Kidney (tissue), 14 donors: ENCODE results near the gene FBXO41. TPM values are rescaled to one million over a fixed set of nuclear protein-coding genes. Genes with fewer than 3 reads are reported as not detected.

Source experiments
- DNase-seq, 5 donors: peaks; one replicate each; pipeline ENCODE4 v3.0.0-alpha.2; 2013 to 2020
- FAIRE-seq: peaks from 2 replicates; lab custom pipeline; 2012; peaks lifted over from hg19 to GRCh38; lab: Jason Lieb, UNC
- H3K27ac ChIP-seq, 2 donors: one replicate each; pipeline ENCODE4 v1.7.0; 2013; ENCODE audit warnings: low read depth in 2 of 2, low read length in 2 of 2, inconsistent platforms in 1 of 2
- H3K27me3 ChIP-seq: one replicate; pipeline ENCODE4 v1.7.1; 2013; ENCODE audit warnings: low read length, inconsistent platforms; ENCODE audit not compliant: control insufficient read depth, insufficient read depth
- H3K36me3 ChIP-seq, 3 donors: one replicate each; pipeline versions ENCODE4 v1.7.0 to v1.7.1; 2013; ENCODE audit warnings: low read length in 3 of 3, control low read depth in 1 of 3, inconsistent platforms in 1 of 3; ENCODE audit not compliant: insufficient read depth in 3 of 3, control insufficient read depth in 2 of 3
- H3K4me1 ChIP-seq, 3 donors: one replicate each; pipeline versions ENCODE4 v1.7.0 to v1.7.1; 2013; ENCODE audit warnings: low read length in 3 of 3, inconsistent platforms in 1 of 3, low read depth in 1 of 3; ENCODE audit not compliant: control insufficient read depth in 2 of 3, insufficient read depth in 2 of 3
- H3K4me3 ChIP-seq, 3 donors: one replicate each; pipeline versions ENCODE4 v1.7.0 to v1.8.1; 2013; ENCODE audit warnings: low read length in 3 of 3, control low read depth in 1 of 3, inconsistent platforms in 1 of 3
- H3K9ac ChIP-seq, 3 donors: one replicate each; pipeline versions ENCODE4 v1.7.0 to v1.7.1; 2013; ENCODE audit warnings: low read length in 3 of 3, control low read depth in 1 of 3, inconsistent platforms in 1 of 3
- H3K9me3 ChIP-seq, 3 donors: one replicate each; pipeline versions ENCODE4 v1.7.0 to v1.7.1; 2013; ENCODE audit warnings: low read length in 3 of 3, control low read depth in 1 of 3, inconsistent platforms in 1 of 3; ENCODE audit not compliant: control insufficient read depth in 2 of 3, insufficient read depth in 1 of 3
- intact Hi-C: fragments of 100-400 bp; cut with DNase I; formaldehyde crosslinking; loops from one replicate; pipeline ENCODE4 v1.11.1; 2022
- polyA plus RNA-seq: library from polyadenylated mRNA; stranded (reverse); fragments of 350-450 nt; fragmentation: Illumina TruSeq; extraction: RNeasy Lipid Tissue Mini Kit (QIAGEN cat#74804); gene quantifications from one replicate; pipeline ENCODE4 v1.2.3, GENCODE V29; 2014; ENCODE audit warnings: low read depth, low replicate concordance; ENCODE audit not compliant: insufficient read depth
- total RNA-seq: library from RNA; stranded (reverse); fragmentation: NEBNext Ultra II Directional; extraction: Animal tissue kit (Norgen Biotek cat#: 25700); gene quantifications from one replicate; pipeline ENCODE4 v1.2.1, GENCODE V29; 2021
- TF ChIP-seq, protein P1 (sequence below): IDR thresholded peaks from 3 replicates; pipeline ENCODE4 v1.5.1; 2012; ENCODE audit warnings: mild to moderate bottlenecking, moderate library complexity, borderline replicate concordance; ENCODE audit not compliant: insufficient read depth; ENCODE audit errors: extremely low read depth
- donor health status: control.
- donor health status: control.
- donor health status: control.
- donor health status: control.
- donor health status: control.
- donor health status: DM: yes; HTN: yes; CAD: no.
- donor health status: Normal renal cell carcinoma (clear cell type).

The FBXO41 gene
- total and polyA plus RNA-seq, 2 donors from 2014 or later: 0.49 to 5.2 TPM

DNA sequence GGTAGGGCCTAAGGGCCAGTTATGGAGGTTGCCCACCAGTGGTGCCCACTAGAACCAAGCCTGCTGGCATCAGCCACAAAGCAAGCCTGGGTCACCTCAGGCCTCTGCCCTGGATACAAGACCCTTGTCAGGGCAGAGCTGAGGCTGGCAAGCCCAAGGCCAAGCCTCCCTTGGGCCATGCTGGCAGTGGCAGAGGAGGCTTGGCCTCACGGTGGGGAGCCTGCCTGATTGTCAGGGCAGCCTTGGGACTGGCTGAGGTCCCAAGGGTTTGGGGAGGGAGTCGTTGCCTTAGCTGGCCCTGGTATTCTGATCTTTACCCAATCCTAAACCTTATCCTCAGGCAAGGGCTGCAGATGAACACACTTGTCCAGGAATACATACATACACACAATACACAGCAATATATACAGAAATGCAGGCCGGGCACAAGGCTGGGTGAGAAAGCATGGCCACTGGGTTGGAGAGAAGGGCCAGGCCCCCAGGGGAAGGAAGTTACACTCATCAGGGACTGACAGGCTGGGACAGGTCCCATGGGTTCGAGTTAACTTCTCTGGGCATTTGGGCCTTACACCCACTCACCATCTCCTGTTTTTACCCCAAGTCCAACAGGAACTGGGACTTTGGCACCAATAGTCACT, 29.2 kb downstream of the FBXO41 start:
- Histone ChIP-seq H3K27me3 (no peaks in the 10 kb centered on the region), H3K4me3 (no peak overlapping the region), H3K36me3 (peaks cover 4 to 24% (median 23%) of the 10 kb centered on the region in 3 donors), H3K9me3 (no peaks in the 10 kb centered on the region), H3K9ac (no peak overlapping the region), H3K27ac (no peak overlapping the region), H3K4me1 (no peaks in the 10 kb centered on the region)
- DNase-seq: no peak
- FAIRE-seq: no peak
- intact Hi-C loops: no loop called here
- TF ChIP-seq, protein P1, sequence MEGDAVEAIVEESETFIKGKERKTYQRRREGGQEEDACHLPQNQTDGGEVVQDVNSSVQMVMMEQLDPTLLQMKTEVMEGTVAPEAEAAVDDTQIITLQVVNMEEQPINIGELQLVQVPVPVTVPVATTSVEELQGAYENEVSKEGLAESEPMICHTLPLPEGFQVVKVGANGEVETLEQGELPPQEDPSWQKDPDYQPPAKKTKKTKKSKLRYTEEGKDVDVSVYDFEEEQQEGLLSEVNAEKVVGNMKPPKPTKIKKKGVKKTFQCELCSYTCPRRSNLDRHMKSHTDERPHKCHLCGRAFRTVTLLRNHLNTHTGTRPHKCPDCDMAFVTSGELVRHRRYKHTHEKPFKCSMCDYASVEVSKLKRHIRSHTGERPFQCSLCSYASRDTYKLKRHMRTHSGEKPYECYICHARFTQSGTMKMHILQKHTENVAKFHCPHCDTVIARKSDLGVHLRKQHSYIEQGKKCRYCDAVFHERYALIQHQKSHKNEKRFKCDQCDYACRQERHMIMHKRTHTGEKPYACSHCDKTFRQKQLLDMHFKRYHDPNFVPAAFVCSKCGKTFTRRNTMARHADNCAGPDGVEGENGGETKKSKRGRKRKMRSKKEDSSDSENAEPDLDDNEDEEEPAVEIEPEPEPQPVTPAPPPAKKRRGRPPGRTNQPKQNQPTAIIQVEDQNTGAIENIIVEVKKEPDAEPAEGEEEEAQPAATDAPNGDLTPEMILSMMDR: no peak

DNA sequence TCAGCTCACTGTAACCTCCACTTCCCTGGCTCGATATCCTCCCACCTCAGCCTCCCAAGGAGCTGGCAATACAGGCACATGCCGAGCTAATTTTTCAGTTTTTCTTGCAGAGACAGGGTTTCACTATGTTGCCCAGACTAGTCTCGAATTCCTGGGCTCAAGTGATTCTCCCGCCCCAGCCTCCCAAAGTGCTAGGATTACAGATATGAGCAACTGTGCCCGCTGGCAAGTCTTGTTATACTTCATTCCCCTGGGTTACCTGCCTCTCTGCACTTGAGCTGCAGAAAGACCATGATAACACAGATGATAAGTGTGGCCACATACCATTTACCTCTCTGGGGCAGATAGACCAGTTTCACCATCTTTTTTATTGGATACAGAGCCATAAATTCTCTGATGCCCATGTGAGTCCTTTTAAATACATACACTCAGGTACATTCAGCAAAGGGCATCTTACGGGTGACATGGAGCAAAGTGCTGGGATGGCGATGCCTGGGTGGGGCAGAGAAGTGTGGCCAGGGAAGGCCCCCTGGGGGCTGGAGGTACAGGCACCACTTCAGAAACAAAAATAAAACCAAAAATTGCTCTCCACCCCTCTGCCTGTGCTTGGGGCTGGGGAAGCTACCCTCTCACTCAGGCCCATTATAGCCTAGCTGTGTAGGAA, 29.8 kb downstream of the FBXO41 start:
- Histone ChIP-seq H3K9me3 (no peaks in the 10 kb centered on the region), H3K9ac (no peak overlapping the region), H3K36me3 (peaks cover 4 to 30% (median 29%) of the 10 kb centered on the region in 3 donors), H3K27me3 (no peaks in the 10 kb centered on the region), H3K27ac (no peak overlapping the region), H3K4me1 (no peaks in the 10 kb centered on the region), H3K4me3 (no peak overlapping the region)
- no peak for FAIRE-seq
- intact Hi-C loops: no loop called here
- TF ChIP-seq, protein P1: no peak
- DNase-seq: no peak

DNA sequence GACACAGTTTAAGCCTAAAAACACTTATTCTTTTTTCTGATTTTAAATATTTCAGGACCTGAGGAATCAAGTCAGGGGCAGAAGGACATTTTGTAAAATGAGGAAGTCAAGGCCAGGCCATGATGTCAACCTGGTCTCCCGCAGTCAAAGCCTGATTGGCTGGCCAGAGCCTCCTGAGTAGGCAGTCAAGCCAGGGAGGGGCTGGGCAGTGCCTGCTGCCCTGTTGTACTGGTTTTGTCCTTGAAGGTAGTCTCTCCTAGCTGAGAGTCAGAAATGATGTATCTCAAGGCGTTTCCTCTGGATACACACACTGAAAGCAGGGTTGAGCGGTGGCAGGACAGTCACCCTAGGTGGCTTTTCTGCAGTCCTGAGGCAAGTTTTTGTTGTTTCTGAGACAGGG, 30.4 kb downstream of the FBXO41 start:
- Histone ChIP-seq H3K4me1 (no peaks in the 10 kb centered on the region), H3K9ac (no peak overlapping the region), H3K27ac (no peak overlapping the region), H3K36me3 (peaks cover 4 to 36% (median 35%) of the 10 kb centered on the region in 3 donors), H3K4me3 (no peak overlapping the region), H3K27me3 (no peaks in the 10 kb centered on the region), H3K9me3 (no peaks in the 10 kb centered on the region)
- no peak for DNase-seq
- intact Hi-C loops: no loop called here
- no peak for FAIRE-seq
- TF ChIP-seq, protein P1: no peak
